HL-60 (cell line): ENCODE results near the gene ADAM22.

Experiments
- DNase-seq, 2 experiments: peaks; one replicate each; pipeline ENCODE4 v3.0.0-alpha.2; 2010 to 2020; ENCODE audit warnings: low read depth in 1 of 2, low spot score in 1 of 2
- H3K27ac ChIP-seq: fragments of 250-450 bp; sonication (Bioruptor Pico); replicated peaks from 2 replicates; pipeline ENCODE4 v1.5.1; 2020; ENCODE audit warnings: mild to moderate bottlenecking, moderate library complexity
- H3K27me3 ChIP-seq: fragments of 250-450 bp; sonication (Bioruptor Pico); 2 replicates; pipeline ENCODE4 v1.5.1; 2021; ENCODE audit warnings: mild to moderate bottlenecking, moderate library complexity; ENCODE audit not compliant: insufficient read depth, poor library complexity, severe bottlenecking
- H3K4me3 ChIP-seq: replicated peaks from 2 replicates; pipeline ENCODE4 v1.5.1; 2011; ENCODE audit warnings: mild to moderate bottlenecking, control low read depth, low read length; ENCODE audit not compliant: insufficient read depth
- GABPA ChIP-seq: IDR thresholded peaks from 2 replicates; pipeline ENCODE4 v1.6.1; 2012; ENCODE audit warnings: low read depth
- POLR2AphosphoS5 ChIP-seq: IDR thresholded peaks from 2 replicates; pipeline ENCODE4 v1.6.1; 2012; ENCODE audit warnings: low read depth
- SPI1 ChIP-seq: IDR thresholded peaks from 2 replicates; pipeline ENCODE4 v1.6.1; 2012; ENCODE audit warnings: low read depth, mild to moderate bottlenecking, borderline replicate concordance
- TF ChIP-seq, protein P1 (sequence below): IDR thresholded peaks from one replicate; pipeline ENCODE4 v1.5.1; 2011; ENCODE audit warnings: low read length, control low read depth, inconsistent platforms; ENCODE audit not compliant: insufficient read depth
- TF ChIP-seq, protein P2 (sequence below): IDR thresholded peaks from 2 replicates; pipeline ENCODE4 v1.6.1; 2012; ENCODE audit warnings: low read depth; ENCODE audit not compliant: insufficient replicate concordance

The ADAM22 gene

GRCh38 chr7:88013981-88014380, 79.9 kb downstream of the ADAM22 start:
- no peak for DNase-seq
- no peaks in the 10 kb centered on the region for H3K27me3 ChIP-seq
- H3K4me3 ChIP-seq: no peak overlapping the region
- TF ChIP-seq, protein P1, sequence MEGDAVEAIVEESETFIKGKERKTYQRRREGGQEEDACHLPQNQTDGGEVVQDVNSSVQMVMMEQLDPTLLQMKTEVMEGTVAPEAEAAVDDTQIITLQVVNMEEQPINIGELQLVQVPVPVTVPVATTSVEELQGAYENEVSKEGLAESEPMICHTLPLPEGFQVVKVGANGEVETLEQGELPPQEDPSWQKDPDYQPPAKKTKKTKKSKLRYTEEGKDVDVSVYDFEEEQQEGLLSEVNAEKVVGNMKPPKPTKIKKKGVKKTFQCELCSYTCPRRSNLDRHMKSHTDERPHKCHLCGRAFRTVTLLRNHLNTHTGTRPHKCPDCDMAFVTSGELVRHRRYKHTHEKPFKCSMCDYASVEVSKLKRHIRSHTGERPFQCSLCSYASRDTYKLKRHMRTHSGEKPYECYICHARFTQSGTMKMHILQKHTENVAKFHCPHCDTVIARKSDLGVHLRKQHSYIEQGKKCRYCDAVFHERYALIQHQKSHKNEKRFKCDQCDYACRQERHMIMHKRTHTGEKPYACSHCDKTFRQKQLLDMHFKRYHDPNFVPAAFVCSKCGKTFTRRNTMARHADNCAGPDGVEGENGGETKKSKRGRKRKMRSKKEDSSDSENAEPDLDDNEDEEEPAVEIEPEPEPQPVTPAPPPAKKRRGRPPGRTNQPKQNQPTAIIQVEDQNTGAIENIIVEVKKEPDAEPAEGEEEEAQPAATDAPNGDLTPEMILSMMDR: no peak
- TF ChIP-seq GABPA: no peak
- no peak for TF ChIP-seq SPI1
- TF ChIP-seq POLR2AphosphoS5: no peak
- TF ChIP-seq, protein P2, sequence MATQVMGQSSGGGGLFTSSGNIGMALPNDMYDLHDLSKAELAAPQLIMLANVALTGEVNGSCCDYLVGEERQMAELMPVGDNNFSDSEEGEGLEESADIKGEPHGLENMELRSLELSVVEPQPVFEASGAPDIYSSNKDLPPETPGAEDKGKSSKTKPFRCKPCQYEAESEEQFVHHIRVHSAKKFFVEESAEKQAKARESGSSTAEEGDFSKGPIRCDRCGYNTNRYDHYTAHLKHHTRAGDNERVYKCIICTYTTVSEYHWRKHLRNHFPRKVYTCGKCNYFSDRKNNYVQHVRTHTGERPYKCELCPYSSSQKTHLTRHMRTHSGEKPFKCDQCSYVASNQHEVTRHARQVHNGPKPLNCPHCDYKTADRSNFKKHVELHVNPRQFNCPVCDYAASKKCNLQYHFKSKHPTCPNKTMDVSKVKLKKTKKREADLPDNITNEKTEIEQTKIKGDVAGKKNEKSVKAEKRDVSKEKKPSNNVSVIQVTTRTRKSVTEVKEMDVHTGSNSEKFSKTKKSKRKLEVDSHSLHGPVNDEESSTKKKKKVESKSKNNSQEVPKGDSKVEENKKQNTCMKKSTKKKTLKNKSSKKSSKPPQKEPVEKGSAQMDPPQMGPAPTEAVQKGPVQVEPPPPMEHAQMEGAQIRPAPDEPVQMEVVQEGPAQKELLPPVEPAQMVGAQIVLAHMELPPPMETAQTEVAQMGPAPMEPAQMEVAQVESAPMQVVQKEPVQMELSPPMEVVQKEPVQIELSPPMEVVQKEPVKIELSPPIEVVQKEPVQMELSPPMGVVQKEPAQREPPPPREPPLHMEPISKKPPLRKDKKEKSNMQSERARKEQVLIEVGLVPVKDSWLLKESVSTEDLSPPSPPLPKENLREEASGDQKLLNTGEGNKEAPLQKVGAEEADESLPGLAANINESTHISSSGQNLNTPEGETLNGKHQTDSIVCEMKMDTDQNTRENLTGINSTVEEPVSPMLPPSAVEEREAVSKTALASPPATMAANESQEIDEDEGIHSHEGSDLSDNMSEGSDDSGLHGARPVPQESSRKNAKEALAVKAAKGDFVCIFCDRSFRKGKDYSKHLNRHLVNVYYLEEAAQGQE: no peak
- H3K27ac ChIP-seq: no peak overlapping the region

DNA sequence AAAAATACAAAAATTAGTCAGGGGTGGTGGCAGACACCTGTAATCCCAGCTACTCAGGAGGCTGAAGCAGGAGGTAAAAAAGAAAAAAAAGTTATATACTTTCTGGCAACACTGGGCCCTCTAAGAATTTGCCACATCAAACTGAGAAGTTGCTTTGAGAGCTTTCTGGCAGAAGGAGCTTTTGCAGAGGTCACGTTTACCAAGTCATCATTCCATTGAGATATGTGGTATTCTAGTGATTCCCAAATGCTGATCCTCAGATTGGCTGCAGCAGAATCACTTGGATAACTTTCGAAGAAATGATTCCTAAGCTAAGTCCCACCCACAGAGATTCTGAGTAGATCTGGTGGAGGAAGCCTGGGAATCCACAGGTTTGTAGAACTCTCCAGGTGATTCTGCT, 80.5 kb downstream of the ADAM22 start:
- Histone ChIP-seq H3K27ac (no peak overlapping the region), H3K4me3 (no peak overlapping the region), H3K27me3 (no peaks in the 10 kb centered on the region)
- TF ChIP-seq, protein P1: no peak
- no peak for TF ChIP-seq GABPA
- TF ChIP-seq, protein P2: no peak
- no peak for TF ChIP-seq SPI1
- TF ChIP-seq POLR2AphosphoS5: no peak
- no peak for DNase-seq

- no peak overlapping the region for H3K27ac ChIP-seq
- H3K27me3 ChIP-seq: no peaks in the 10 kb centered on the region
- H3K4me3 ChIP-seq: no peak overlapping the region
- DNase-seq: no peak
- TF ChIP-seq POLR2AphosphoS5: no peak
- TF ChIP-seq, protein P2: no peak
- no peak for TF ChIP-seq SPI1
- TF ChIP-seq, protein P1: no peak
- TF ChIP-seq GABPA: no peak
These were observed 81.3 kb downstream of the ADAM22 start for GRCh38 chr7:88015309-88015708.
